ENCODE results near the gene SLC66A1. TPM values are rescaled to one million over a fixed set of nuclear protein-coding genes. Genes with fewer than 3 reads are reported as not detected.
"Not testable (repeated sequence)": the region's sequence is repeated elsewhere in the genome, so short reads cannot be mapped to it uniquely, and the experiment has no call there.

SLC66A1 gene
- total RNA-seq, 2 donors from 2014 or later = 11.4 to 12.0 TPM

DNA sequence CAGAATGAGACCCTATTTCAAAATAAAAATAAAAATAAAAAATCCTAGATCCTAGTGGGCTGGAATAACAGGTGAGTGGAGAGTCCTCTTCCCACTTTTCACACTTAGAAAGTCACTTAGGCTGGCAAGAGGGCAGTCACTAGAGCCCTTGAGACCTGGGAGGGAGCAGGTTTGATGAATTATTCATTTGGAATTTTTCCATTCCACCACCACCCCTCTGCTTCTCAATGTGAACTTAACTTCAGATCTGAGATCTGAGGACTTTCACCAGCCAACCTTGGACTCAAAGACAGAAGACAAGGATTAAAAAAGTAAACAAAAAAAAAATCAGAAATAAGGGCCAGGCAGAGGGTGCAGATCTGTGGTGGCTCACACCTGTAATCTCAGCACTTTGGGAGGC lies 40.1 kb upstream of the SLC66A1 start:
- H3K27ac ChIP-seq = no peak overlapping the region
- H3K27me3 ChIP-seq (replicated peaks; ENCODE audit: insufficient read depth) = no peaks in the 10 kb centered on the region
- TF ChIP-seq, protein P1, sequence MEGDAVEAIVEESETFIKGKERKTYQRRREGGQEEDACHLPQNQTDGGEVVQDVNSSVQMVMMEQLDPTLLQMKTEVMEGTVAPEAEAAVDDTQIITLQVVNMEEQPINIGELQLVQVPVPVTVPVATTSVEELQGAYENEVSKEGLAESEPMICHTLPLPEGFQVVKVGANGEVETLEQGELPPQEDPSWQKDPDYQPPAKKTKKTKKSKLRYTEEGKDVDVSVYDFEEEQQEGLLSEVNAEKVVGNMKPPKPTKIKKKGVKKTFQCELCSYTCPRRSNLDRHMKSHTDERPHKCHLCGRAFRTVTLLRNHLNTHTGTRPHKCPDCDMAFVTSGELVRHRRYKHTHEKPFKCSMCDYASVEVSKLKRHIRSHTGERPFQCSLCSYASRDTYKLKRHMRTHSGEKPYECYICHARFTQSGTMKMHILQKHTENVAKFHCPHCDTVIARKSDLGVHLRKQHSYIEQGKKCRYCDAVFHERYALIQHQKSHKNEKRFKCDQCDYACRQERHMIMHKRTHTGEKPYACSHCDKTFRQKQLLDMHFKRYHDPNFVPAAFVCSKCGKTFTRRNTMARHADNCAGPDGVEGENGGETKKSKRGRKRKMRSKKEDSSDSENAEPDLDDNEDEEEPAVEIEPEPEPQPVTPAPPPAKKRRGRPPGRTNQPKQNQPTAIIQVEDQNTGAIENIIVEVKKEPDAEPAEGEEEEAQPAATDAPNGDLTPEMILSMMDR (IDR thresholded peaks at IDR 0.05) = no peak
- H3K4me1 ChIP-seq (ENCODE audit: control insufficient read depth in 1 of 2, low read depth in 2 of 2) = no peaks in the 10 kb centered on the region
- H3K4me3 ChIP-seq = no peak overlapping the region
- no peaks in the 10 kb centered on the region for H3K9me3 ChIP-seq
- H3K36me3 ChIP-seq = no peaks in the 10 kb centered on the region
- no peak for ATAC-seq (ENCODE audit: insufficient number of reproducible peaks, low FRiP score, low read depth)
- no peak for DNase-seq (ENCODE audit: low spot score)

DNA sequence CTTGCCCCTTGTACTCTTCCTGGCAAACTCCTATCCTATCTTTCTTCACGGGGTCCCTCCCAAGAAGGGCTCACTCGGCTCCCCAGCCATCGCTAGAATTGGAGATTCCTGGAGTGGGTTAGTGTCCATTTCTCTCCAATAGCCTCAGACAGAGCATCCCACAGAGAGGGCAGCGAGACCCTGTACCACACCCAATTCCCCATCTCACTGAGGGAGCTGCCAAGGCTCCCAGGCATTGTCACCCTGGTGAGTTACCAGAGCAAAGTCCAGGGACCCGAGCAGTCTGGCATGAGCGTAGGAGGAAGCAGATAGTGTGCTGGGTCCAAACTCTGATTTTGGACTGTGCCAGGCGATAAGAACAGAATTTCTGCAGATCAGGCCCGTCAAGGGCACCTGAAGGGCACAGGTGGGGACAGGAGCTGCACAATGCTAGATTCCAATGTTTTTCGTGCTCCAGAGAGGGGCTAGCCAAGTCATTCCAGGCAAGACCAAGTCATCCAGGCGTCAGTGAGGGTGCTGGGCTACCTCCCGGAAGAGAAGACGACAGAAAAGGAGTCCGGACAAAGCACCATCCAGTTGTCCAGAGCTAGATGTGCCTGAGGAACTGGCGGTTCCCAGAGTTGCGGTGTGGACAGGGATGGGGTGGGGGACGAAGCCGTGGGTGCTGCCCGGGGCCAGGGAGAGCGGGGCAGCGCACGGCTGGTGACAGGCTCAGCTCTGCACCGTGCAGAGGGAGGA lies 38.9 kb upstream of the SLC66A1 start:
- TF ChIP-seq, protein P1 (IDR thresholded peaks at IDR 0.05) = no peak
- no peak for ATAC-seq (ENCODE audit: insufficient number of reproducible peaks, low FRiP score, low read depth)
- H3K27me3 ChIP-seq (replicated peaks; ENCODE audit: insufficient read depth) = no peaks in the 10 kb centered on the region
- H3K9me3 ChIP-seq = no peaks in the 10 kb centered on the region
- no peak for DNase-seq (ENCODE audit: low spot score)
- no peaks in the 10 kb centered on the region for H3K4me1 ChIP-seq (ENCODE audit: control insufficient read depth in 1 of 2, low read depth in 2 of 2)
- H3K4me3 ChIP-seq = no peak overlapping the region
- no peaks in the 10 kb centered on the region for H3K36me3 ChIP-seq
- no peak overlapping the region for H3K27ac ChIP-seq

DNA sequence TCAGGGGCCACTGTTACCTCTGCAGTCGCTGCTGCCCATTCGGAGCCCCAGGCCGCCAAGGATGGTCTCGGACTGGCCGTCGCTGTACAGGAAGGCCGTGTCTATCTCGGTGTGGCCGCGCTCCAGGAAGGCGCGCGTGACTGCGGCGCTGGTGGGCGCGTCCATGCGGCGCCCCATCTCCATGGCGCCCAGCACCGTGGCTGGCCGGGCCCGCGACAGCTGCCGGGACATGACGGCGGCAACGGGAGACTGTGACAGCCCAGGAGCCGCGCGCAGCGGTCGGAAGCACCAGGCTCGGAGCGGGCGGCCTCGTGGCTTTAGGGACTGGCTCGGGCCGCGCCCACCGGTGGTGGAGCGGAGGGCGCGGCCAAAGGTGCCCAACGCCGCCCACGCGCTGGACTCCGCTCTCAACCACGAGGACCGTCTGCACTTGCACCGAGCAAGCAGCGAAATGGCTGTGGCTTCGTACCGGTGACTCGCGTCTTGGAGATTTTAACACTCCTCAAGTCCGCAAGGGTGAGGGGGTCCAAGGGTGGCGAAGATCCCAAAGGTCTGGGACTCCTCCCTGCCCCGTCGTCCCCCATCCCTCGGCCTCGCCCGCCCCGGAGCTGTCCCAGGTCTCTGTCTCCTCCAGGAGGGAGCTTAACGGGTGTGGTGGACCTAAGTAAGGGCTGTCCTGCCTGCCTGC lies 38.1 kb upstream of the SLC66A1 start:
- not testable (repeated sequence) for H3K27me3 ChIP-seq (replicated peaks; ENCODE audit: insufficient read depth); ATAC-seq (ENCODE audit: insufficient number of reproducible peaks, low FRiP score, low read depth); DNase-seq (ENCODE audit: low spot score); H3K4me1 ChIP-seq (ENCODE audit: control insufficient read depth in 1 of 2, low read depth in 2 of 2); H3K36me3 ChIP-seq; H3K27ac ChIP-seq; H3K9me3 ChIP-seq
- peak overlapping the region; percentile 35 for H3K4me3 ChIP-seq

DNA sequence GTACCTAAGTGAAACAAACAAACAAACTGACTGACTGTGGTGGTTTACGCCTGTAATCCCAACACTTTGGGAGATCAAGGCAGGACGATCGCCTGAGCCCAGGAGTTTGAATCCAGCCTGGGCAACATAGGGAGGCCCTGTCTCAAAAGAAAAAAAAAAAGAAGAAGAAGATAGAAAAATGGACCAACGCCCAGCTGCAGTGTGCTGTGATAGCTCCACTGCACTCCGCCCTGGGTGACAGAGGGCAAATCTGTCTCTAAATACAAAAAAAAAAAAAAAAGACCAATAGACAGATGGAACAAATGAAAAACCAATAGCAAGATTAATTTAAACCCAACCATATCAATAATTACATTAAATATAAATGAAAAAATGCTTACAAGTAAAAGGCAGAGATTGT lies 37.5 kb upstream of the SLC66A1 start:
- no peaks in the 10 kb centered on the region for H3K27me3 ChIP-seq (replicated peaks; ENCODE audit: insufficient read depth)
- ATAC-seq (ENCODE audit: insufficient number of reproducible peaks, low FRiP score, low read depth) = no peak
- H3K4me3 ChIP-seq = no peak overlapping the region
- H3K27ac ChIP-seq = no peak overlapping the region
- no peaks in the 10 kb centered on the region for H3K36me3 ChIP-seq
- TF ChIP-seq, protein P1 (IDR thresholded peaks at IDR 0.05) = no peak
- no peaks in the 10 kb centered on the region for H3K9me3 ChIP-seq
- no peaks in the 10 kb centered on the region for H3K4me1 ChIP-seq (ENCODE audit: control insufficient read depth in 1 of 2, low read depth in 2 of 2)
- DNase-seq (ENCODE audit: low spot score) = no peak

DNA sequence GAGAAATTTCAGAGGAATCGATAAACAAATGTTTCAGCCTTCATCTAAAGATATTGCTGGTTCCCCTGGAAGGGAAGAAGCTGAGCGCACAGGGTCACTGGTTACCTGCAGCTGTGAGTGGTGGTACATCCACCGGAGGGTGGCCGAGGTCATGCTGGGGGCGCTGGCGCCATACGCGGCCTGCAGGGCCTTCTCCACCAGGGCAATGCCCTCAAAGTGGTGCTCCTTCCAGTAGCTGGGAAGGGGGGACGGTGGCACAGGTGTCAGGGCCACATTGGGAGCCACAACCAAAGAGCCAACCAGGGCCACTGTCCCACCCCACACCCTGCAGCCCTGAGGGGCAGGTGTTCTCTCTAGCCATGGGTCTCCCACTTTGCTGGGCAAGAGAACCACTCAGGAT lies 28.2 kb upstream of the SLC66A1 start:
- ATAC-seq (ENCODE audit: insufficient number of reproducible peaks, low FRiP score, low read depth) = no peak

More for the DNA sequence above, 28.2 kb upstream of the SLC66A1 start:
- TF ChIP-seq, protein P1 (IDR thresholded peaks at IDR 0.05) = no peak
- no peak overlapping the region for H3K27ac ChIP-seq
- no peak for DNase-seq (ENCODE audit: low spot score)
- no peaks in the 10 kb centered on the region for H3K27me3 ChIP-seq (replicated peaks; ENCODE audit: insufficient read depth)
- peaks cover 0 to 1% of the 10 kb centered on the region in 2 donors for H3K4me1 ChIP-seq (ENCODE audit: control insufficient read depth in 1 of 2, low read depth in 2 of 2)
- H3K4me3 ChIP-seq = no peak overlapping the region
- H3K36me3 ChIP-seq = no peaks in the 10 kb centered on the region
- H3K9me3 ChIP-seq = no peaks in the 10 kb centered on the region
